PFSK-1 (cell line): ENCODE measurements around the gene SEPTIN7.

Experiments used
- POLR2AphosphoS5 ChIP-seq: IDR thresholded peaks from 2 replicates; pipeline ENCODE4 v1.6.1; 2012; ENCODE audit warnings: low read depth, mild to moderate bottlenecking, control low read depth, low read length, moderate library complexity
- SIN3A ChIP-seq: IDR thresholded peaks from 2 replicates; pipeline ENCODE4 v1.6.1; 2012; ENCODE audit warnings: mild to moderate bottlenecking, low read length, moderate library complexity, borderline replicate concordance; ENCODE audit not compliant: insufficient read depth
- TF ChIP-seq, protein P1 (sequence below), 2 experiments: IDR thresholded peaks; 2 replicates each; pipeline versions ENCODE4 v1.6.1 to v1.8.0; 2011 to 2012; ENCODE audit warnings: low read depth in 2 of 2, low read length in 2 of 2, control low read depth in 1 of 2, inconsistent platforms in 1 of 2, mild to moderate bottlenecking in 1 of 2, moderate library complexity in 1 of 2; ENCODE audit not compliant: insufficient read depth in 1 of 2

DNA sequence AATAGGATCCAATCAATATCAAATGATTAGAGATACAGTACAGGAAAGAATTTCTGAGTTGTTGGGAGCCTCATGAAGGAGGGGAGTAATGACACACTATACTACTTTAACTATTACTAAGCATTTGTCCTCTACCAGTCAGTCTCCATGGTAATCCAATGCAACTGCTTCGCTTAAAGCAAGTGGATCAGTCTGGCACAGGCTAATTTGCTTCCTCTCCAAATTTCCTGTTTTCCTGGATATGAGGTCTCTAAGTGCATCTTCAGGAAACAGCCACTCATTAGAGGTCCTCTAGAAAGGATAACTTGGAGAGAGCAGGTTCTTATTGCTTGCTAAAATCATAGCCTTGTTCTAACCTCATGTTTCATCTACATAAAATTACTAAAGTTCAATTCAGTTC, 8.4 kb upstream of the SEPTIN7 start:
- TF ChIP-seq, protein P1, sequence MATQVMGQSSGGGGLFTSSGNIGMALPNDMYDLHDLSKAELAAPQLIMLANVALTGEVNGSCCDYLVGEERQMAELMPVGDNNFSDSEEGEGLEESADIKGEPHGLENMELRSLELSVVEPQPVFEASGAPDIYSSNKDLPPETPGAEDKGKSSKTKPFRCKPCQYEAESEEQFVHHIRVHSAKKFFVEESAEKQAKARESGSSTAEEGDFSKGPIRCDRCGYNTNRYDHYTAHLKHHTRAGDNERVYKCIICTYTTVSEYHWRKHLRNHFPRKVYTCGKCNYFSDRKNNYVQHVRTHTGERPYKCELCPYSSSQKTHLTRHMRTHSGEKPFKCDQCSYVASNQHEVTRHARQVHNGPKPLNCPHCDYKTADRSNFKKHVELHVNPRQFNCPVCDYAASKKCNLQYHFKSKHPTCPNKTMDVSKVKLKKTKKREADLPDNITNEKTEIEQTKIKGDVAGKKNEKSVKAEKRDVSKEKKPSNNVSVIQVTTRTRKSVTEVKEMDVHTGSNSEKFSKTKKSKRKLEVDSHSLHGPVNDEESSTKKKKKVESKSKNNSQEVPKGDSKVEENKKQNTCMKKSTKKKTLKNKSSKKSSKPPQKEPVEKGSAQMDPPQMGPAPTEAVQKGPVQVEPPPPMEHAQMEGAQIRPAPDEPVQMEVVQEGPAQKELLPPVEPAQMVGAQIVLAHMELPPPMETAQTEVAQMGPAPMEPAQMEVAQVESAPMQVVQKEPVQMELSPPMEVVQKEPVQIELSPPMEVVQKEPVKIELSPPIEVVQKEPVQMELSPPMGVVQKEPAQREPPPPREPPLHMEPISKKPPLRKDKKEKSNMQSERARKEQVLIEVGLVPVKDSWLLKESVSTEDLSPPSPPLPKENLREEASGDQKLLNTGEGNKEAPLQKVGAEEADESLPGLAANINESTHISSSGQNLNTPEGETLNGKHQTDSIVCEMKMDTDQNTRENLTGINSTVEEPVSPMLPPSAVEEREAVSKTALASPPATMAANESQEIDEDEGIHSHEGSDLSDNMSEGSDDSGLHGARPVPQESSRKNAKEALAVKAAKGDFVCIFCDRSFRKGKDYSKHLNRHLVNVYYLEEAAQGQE (IDR thresholded peaks at IDR 0.05; ENCODE audit: insufficient read depth in 1 of 2, low read depth in 2 of 2, low read length in 2 of 2), result no peak
- no peak for TF ChIP-seq POLR2AphosphoS5
- TF ChIP-seq SIN3A, result no peak
